UCSD-AML1 (cell line): ENCODE results near the gene RASA4.
"Not testable (repeated sequence)": the region's sequence is repeated elsewhere in the genome, so short reads cannot be mapped to it uniquely, and the experiment has no call there.

ENCODE experiments used
- DNase-seq: peaks from one replicate; lab custom pipeline; 2025; ENCODE audit not compliant: unreplicated experiment; lab: John Stamatoyannopoulos, UW

The RASA4 gene

GRCh38 chr7:102616507-102617125 lies at the start of gene RASA4:
Gene RASA4 (minus strand): TSS chr7:102616756. CDS start chr7:102616689, 67 bp downstream.
- DNase-seq, result not testable (repeated sequence)

GRCh38 chr7:102664765-102665164 lies 48.2 kb upstream of the RASA4 start:
- not testable (repeated sequence) for DNase-seq

- DNase-seq, result not testable (repeated sequence)
Observed at GRCh38 chr7:102649924-102650323, 33.4 kb upstream of the RASA4 start, which contains the start of gene SPDYE2B. Gene SPDYE2B (plus strand): TSS chr7:102650319. CDS start chr7:102652349, 2,030 bp downstream.

DNA sequence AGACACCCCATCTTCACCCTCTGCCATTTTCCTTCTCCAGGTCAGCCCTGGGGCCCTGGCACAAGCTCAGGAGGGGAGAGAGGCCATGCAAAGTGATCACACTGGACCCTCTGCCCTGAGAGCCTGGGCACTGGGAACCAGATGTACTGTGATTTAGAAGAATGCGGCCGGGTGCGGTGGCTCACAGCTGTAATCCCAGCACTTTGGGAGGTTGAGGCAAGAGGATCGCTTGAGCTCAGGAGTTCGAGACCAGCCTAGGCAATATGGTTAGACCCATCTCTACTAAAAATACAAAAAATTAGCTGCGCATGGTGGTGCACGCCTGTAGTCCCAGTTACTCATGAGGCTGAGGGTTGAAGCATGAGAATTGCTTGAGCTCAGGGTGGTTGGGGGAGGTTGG lies 31.3 kb upstream of the RASA4 start:
- DNase-seq, result not testable (repeated sequence)

DNA sequence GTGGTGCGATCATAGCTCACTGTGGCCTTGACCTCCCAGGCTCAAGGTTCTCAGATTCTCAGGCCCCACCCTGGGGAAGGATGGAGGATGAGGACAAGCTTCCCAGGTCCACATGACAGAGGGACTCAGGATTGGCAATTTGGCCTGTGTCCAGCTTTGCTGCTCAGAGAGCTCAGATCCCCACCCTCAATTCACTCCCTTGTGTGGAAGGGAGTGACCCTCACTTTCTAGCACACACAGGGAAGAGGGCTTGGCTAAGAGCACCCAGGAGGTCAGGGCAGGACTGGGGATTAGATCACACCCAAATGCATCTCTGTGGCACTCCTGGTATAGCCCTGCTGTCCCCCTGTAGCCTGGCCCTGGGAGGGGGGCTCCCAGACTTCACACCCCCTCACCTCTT lies 26.8 kb upstream of the RASA4 start:
- not testable (repeated sequence) for DNase-seq

DNA sequence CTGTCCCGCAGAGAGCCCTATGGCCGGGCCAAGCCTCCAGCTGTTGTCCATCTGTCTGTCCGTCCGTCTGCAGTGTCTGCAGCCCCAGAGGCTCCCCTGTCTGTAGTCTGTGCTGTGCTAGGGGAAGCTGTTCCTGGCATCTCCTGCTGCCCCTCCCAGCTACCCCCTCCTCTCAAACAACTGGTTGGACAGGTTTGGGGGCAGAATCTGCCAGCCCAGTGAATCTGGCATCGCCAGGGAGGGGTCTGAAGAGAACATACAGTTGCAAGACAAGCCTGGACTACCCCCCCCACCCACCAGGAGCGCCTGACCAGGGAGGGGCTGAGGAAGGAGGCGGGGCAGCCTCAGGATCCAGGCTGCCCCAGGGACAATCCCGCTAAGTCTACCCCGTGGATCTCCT lies 26.1 kb upstream of the RASA4 start, which contains the start of gene UPK3BL1:
Gene UPK3BL1 (minus strand): TSS at position 101 of the 400 bp plus-strand sequence. CDS start 50 bp downstream, at position 51.
- not testable (repeated sequence) for DNase-seq

DNA sequence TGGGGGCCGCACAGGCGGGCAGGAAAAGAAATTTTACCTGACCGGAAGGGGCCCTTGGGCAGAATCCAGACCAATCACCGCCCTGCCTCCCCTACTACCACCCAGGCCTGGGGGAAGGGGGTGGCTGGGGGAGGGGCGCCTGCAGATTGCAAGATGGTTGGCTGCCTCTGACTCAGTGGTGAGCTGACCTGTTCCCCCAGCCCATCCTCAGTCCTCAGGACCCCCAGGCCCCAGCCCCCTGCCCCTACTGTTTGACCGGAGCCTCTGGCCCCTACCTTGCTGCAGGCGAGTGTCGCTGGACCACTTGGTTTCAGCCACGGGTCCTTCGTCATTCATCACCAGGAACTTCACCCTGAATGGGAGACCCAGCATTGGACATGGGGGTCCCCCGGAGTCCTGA lies 22.3 kb upstream of the RASA4 start:
- not testable (repeated sequence) for DNase-seq

DNA sequence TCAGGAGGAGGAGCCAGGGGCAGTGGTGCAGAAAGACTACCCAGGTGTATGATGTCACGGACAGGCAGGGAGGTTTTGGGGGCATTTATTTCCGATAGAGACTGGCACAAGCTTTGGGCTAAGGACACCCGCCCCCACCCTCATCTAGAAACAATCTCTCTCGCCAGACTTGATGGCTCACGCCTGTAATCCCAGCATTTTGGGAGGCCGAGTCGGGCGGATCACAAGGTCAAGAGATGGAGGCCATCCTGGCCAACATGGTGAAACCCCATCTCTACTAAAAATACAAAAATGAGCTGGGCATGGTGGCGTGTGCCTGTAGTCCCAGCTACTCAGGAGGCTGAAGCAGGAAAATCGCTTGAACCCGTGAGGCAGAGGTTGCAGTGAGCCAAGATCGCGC lies 20.4 kb upstream of the RASA4 start:
- not testable (repeated sequence) for DNase-seq

GRCh38 chr7:102635354-102635753 lies 18.8 kb upstream of the RASA4 start:
- not testable (repeated sequence) for DNase-seq

DNA sequence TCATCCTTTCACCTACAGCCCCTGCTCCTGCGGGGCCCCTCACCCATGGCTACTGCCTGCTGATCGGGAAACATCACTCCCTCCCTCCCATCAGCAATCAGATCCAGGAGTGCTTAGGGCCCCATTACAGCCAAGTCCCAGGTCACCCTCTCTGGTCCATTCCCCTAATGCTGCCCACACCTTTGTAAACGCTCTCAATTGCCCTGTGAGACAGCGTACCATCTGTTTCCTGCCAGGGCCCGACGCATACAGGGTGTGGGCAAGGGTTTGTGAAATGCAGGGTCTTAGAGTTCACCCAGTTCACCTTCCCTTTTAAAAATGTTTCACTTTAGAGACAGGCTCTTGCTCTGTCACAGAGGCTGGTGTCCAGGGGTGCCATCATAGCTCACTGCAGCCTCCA lies 17.7 kb upstream of the RASA4 start:
- DNase-seq, result not testable (repeated sequence)

- DNase-seq, result not testable (repeated sequence)
Observed at GRCh38 chr7:102630622-102631021, 14.1 kb upstream of the RASA4 start.

DNA sequence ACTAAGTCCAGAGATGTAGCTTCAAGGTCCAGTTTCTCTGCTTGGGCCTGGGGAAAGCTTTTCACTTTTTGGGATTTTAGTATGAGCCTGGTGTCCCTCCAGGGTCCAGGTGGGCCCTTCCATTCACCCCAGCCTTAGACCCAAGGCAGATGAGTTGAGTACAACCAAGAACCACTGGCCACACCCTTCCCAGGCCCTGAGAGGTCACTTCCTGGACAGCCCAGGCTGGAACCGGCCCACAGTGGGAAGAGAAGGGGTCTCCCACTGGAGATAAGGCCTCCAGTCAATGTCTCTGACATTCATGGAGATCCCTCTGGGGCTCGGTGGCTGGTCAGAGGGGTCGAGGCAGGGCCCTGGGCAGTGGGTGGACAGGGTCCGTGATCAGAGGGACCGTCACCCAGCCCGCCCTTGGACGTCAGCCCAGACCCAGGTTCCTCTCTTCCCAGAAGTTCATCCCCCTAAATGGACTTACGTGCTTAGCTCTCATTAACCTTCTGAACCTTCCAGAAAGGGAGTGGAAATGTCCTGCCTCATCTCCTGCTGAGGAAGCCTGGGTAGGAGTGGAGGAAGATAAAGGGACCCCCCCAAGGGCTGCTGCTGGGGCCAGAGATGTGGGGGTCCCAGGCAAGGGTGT lies 10.8 kb upstream of the RASA4 start:
- not testable (repeated sequence) for DNase-seq

- not testable (repeated sequence) for DNase-seq
Observed at GRCh38 chr7:102618122-102618521, 1.6 kb upstream of the RASA4 start.

DNA sequence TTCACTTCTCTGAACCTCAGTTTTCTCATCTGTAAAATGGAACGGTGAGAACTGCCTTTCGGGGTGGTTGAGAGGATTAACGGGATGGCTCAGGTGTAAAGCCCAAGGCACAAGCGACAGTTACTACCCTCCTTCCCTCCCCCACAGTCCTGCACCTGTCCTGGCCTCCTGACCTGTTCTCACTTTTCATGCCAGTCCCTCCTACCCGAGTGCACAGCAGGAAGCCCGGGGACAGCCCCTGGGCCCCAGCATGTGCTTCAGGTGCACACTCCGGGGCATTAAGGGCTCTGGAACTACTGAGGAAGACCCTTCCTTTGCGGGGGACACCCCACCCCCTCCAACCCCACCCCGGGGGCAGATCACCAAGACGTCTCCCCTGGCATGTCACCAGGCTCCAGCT lies 626 bp downstream of the RASA4 start:
- DNase-seq, result not testable (repeated sequence)

DNA sequence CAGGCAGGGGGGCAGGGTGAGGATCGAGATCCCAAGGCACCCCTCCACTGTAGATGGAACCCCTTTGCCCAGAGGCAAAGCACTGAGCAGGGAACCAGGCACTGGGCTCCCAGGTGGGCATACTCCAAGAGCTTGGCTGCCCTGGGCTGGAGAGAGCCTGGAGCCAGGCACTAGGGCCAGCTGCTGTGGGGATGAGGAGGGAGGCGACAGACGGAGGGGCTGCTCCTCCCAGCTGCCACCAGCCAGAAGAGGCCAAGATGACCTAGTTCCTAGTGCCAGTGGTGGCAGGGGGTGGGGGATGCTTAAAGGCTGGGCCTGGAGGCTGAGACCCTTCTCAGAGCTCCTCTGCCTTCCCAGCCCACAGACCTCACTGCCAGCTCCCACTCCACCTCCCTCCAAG lies 1.7 kb downstream of the RASA4 start:
- DNase-seq, result not testable (repeated sequence)

GRCh38 chr7:102614346-102614697 lies 2.2 kb downstream of the RASA4 start:
- not testable (repeated sequence) for DNase-seq

DNA sequence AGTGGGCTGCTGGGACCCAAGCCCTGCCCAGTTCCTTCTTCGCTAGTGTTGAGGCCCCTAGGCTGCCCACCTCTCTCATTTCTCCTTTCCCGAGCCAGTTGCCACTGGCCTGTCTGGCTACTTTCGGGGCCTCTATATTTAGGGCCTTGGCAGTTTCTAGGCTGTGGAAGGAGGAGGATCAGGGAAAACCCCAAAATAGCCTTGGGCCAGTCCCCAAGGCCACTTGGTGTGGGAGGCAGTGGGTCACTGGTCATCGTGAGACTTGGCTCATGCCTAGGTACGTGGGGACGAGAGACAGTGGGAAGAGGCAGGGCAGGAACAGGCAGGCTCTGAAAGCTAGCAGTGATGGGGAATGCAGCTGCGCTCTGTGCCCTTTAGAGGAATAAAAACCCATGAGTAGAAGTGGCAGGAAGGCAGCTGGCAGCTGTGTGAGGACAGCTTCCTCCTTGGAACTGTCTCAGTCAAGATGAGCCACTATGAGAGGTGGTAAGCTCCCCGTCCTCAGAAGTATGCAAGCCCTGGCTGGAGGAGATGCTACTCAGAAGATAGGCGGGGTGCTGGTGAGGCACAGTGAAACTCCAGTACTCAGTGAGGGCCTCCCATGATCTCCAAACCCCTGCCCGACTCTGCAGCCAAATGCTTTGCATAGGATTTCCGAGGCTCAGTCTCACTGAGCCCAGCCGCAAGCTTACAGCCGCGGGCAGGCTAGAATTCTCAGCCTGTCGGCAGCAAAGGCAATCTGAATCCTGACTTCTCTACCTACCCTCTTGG lies 2.8 kb downstream of the RASA4 start:
- not testable (repeated sequence) for DNase-seq

GRCh38 chr7:102611675-102612325 lies 4.8 kb downstream of the RASA4 start:
- not testable (repeated sequence) for DNase-seq

DNA sequence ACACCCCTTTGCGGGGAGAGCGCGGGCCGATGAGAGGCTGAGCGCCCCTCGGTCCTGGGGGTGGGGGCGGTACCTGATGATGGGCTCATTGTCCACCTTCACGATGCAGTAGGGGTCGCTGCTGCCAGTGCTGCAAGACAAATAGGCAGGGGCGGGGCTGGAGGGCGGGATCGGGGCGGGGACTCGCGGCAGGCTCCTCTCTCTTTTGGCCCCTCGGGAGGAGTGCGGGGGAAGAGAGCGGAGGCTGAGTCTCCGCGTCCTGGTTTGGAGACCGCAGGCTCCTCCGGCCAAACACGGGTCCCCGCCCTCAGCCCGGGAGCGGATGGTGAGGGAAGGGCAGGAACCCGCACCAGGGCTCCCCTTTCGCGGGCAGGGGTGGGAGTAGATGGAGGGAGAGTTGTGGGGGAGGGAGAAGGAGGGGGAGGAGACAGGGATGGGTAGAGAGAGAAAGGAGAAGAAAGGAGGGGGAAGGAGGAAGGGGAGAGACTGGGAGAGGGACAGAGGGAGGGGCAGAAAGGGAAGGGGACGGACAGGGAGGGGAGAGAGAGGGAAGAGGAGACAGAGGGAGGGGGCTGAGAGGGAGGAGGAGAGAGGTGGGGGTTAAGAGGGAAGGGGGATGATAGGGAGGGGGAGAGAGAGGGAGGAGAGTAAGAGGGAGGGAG lies 5.4 kb downstream of the RASA4 start:
- not testable (repeated sequence) for DNase-seq

GRCh38 chr7:102610441-102610840 lies 6.1 kb downstream of the RASA4 start:
- DNase-seq, result not testable (repeated sequence)

- not testable (repeated sequence) for DNase-seq
Observed at GRCh38 chr7:102609734-102610133, 6.8 kb downstream of the RASA4 start.
